ENCODE data around the gene G0S2.

The G0S2 gene

GRCh38 chr1:209674957-209675564, at the start of gene G0S2:
Gene G0S2, plus strand, starts transcription at chr1:209675412. Its CDS starts 273 bp downstream, at chr1:209675685.
- peak; percentile 34 for DNase-seq

GRCh38 chr1:209625791-209626285, 49.4 kb upstream of the G0S2 start:
- no peak for DNase-seq

- no peak for DNase-seq
Measured at GRCh38 chr1:209626346-209627026, 48.7 kb upstream of the G0S2 start.

GRCh38 chr1:209627027-209627731, 48.0 kb upstream of the G0S2 start:
- DNase-seq, result no peak

- DNase-seq, result peak; percentile 60
Measured at GRCh38 chr1:209627732-209628196, 47.4 kb upstream of the G0S2 start.

- no peak for DNase-seq
Measured at GRCh38 chr1:209628618-209629299, 46.5 kb upstream of the G0S2 start.

- DNase-seq, result no peak
Measured at GRCh38 chr1:209629621-209630382, 45.4 kb upstream of the G0S2 start.

- DNase-seq, result no peak
Measured at GRCh38 chr1:209630383-209631225, 44.6 kb upstream of the G0S2 start.

GRCh38 chr1:209633335-209633997, 41.7 kb upstream of the G0S2 start:
- no peak for DNase-seq

- no peak for DNase-seq
Measured at GRCh38 chr1:209634005-209634737, 41.0 kb upstream of the G0S2 start.

GRCh38 chr1:209635850-209636249, 39.4 kb upstream of the G0S2 start:
- no peak for DNase-seq

GRCh38 chr1:209641832-209642172, 33.4 kb upstream of the G0S2 start:
- DNase-seq, result no peak

- no peak for DNase-seq
Measured at GRCh38 chr1:209642816-209643215, 32.4 kb upstream of the G0S2 start.

GRCh38 chr1:209643285-209644020, 31.8 kb upstream of the G0S2 start:
- no peak for DNase-seq

- no peak for DNase-seq
Measured at GRCh38 chr1:209645574-209646452, 29.4 kb upstream of the G0S2 start.

GRCh38 chr1:209646558-209646957, 28.7 kb upstream of the G0S2 start:
- DNase-seq, result no peak

GRCh38 chr1:209647156-209647555, 28.1 kb upstream of the G0S2 start:
- no peak for DNase-seq

- DNase-seq, result no peak
Measured at GRCh38 chr1:209648346-209648745, 26.9 kb upstream of the G0S2 start.
